Calu3 (cell line): ENCODE measurements around the gene GPR17. TPM values are rescaled to one million over a fixed set of nuclear protein-coding genes. Genes with fewer than 3 reads are reported as not detected.

ENCODE experiments used
- BruUV-seq: library from RNA; stranded (reverse); fragments of 400-500 nt; replicated peaks from 2 replicates; lab custom pipeline; 2021; lab: Mats Ljungman, UMichigan
- CTCF ChIA-PET: fragments of 300-600 bp; sonication (Branson Sonifier 250); formaldehyde crosslinking; loops from one replicate; lab custom pipeline; 2022; ENCODE audit warnings: antibody characterized with exemption; lab: Charles Lee
- DNase-seq: peaks from one replicate; pipeline ENCODE4 v3.0.0; 2022
- H3K27ac Mint-ChIP-seq: one replicate; pipeline ENCODE4 v1.8.0; 2022; ENCODE audit warnings: mixed read lengths; ENCODE audit not compliant: unreplicated experiment
- H3K27me3 Mint-ChIP-seq: one replicate; pipeline ENCODE4 v1.8.0; 2022; ENCODE audit warnings: mixed read lengths; ENCODE audit not compliant: unreplicated experiment
- H3K36me3 Mint-ChIP-seq: one replicate; pipeline ENCODE4 v1.8.0; 2022; ENCODE audit warnings: mild to moderate bottlenecking, moderate library complexity, mixed read lengths; ENCODE audit not compliant: insufficient read depth, unreplicated experiment
- H3K4me1 Mint-ChIP-seq: one replicate; pipeline ENCODE4 v1.8.0; 2022; ENCODE audit warnings: mild to moderate bottlenecking, low read depth, mixed read lengths; ENCODE audit not compliant: unreplicated experiment
- H3K4me3 Mint-ChIP-seq: one replicate; pipeline ENCODE4 v1.8.0; 2022; ENCODE audit warnings: mild to moderate bottlenecking, low read depth, moderate library complexity, mixed read lengths; ENCODE audit not compliant: unreplicated experiment
- H3K9me3 Mint-ChIP-seq: one replicate; pipeline ENCODE4 v1.8.0; 2022; ENCODE audit warnings: low read depth, mixed read lengths; ENCODE audit not compliant: unreplicated experiment
- CTCF ChIP-seq: fragments of 200-600 bp; IDR thresholded peaks from one replicate; pipeline ENCODE4 v1.8.0; 2022; ENCODE audit warnings: antibody characterized with exemption; ENCODE audit not compliant: unreplicated experiment
- intact Hi-C: fragments of 100-400 bp; cut with micrococcal nuclease; formaldehyde crosslinking; loops from one replicate; pipeline ENCODE4 v1.10.0; 2022; ENCODE audit not compliant: unreplicated experiment
- total RNA-seq: library from RNA; stranded (reverse); gene quantifications from 2 replicates; pipeline ENCODE4 v1.2.3, GENCODE V29; 2022

The GPR17 gene
- total RNA-seq, 1 experiment from 2014 or later, result not detected

- H3K27me3 Mint-ChIP-seq, result peaks cover 88% of the 10 kb centered on the region
Observed at GRCh38 chr2:127670055-127670956, 24.4 kb downstream of the GPR17 start.

GRCh38 chr2:127670957-127671290 is 25.0 kb downstream of the GPR17 start:
- no peak for TF ChIP-seq CTCF

More at GRCh38 chr2:127670055-127670956, 24.4 kb downstream of the GPR17 start:
- BruUV-seq, result no TSS peak
- no peaks in the 10 kb centered on the region for H3K4me1 Mint-ChIP-seq
- no peaks in the 10 kb centered on the region for H3K36me3 Mint-ChIP-seq
- intact Hi-C loops, result no loop called here
- no peaks in the 10 kb centered on the region for H3K9me3 Mint-ChIP-seq
- DNase-seq, result no peak
- no peak overlapping the region for H3K4me3 Mint-ChIP-seq
- no peak overlapping the region for H3K27ac Mint-ChIP-seq
- no peak for TF ChIP-seq CTCF
- CTCF ChIA-PET, result no interaction called here

DNA sequence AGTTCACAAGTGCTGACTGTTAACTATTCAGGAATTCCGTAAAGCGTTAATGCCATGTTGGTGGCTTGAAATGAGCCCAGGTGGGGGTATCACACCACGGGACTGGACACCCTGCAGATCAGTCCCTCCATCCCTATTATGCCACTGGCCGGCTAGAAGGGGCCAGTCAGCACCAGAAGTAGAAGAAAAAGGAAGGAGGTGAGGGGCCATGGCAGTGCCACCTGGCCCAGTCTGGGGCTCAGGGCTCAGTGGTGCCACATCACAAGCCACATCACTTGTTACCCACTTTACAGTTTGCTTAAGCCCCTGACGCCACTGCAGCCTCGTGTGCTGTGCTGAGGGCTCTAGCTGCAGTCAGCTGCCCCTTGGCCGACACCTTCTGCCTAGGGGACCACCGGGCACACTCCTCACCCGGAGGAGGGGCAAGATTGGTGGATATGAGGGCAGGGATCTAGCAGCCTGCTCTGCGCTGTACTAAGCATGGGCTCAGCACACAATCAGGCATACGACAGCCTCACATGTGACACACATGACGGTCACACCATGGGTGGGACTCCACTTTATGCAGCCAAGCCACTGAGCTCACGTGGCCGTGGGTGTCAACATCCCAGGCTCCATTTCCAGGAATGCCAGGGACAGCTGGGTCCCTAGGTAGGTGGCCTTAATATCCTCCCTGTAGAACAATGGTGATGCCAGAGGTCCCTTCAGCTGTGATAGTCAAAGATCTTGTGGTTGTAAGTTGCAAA is 25.8 kb downstream of the GPR17 start:
- no TSS peak for BruUV-seq
- peaks cover 86% of the 10 kb centered on the region for H3K27me3 Mint-ChIP-seq
- DNase-seq, result no peak

More at GRCh38 chr2:127670957-127671290, 25.0 kb downstream of the GPR17 start:
- Mint-ChIP-seq H3K36me3 (no peaks in the 10 kb centered on the region), H3K27ac (no peak overlapping the region), H3K4me1 (no peaks in the 10 kb centered on the region), H3K27me3 (peaks cover 86% of the 10 kb centered on the region), H3K4me3 (no peak overlapping the region), H3K9me3 (no peaks in the 10 kb centered on the region)
- DNase-seq, result no peak
- CTCF ChIA-PET, result no interaction called here
- intact Hi-C loops, result no loop called here
- BruUV-seq, result no TSS peak

More for the DNA sequence above, 25.8 kb downstream of the GPR17 start:
- no peak for TF ChIP-seq CTCF
- no peaks in the 10 kb centered on the region for H3K4me1 Mint-ChIP-seq
- CTCF ChIA-PET, result no interaction called here
- H3K36me3 Mint-ChIP-seq, result no peaks in the 10 kb centered on the region
- no peak overlapping the region for H3K27ac Mint-ChIP-seq
- H3K4me3 Mint-ChIP-seq, result no peak overlapping the region
- intact Hi-C loops, result no loop called here
- H3K9me3 Mint-ChIP-seq, result no peaks in the 10 kb centered on the region
